ENCODE measurements around the gene CDC42EP1.
A peak's percentile ranks its signal among the peaks of the same experiment; 100 is the strongest.
"Not testable (repeated sequence)": the region's sequence is repeated elsewhere in the genome, so short reads cannot be mapped to it uniquely, and the experiment has no call there.

The CDC42EP1 gene

GRCh38 chr22:37534445-37534844 is 25.8 kb upstream of the CDC42EP1 start:
- DNase-seq (ENCODE audit: low read depth) = no peak

GRCh38 chr22:37535159-37535558 is 25.1 kb upstream of the CDC42EP1 start:
- DNase-seq (ENCODE audit: low read depth) = no peak

GRCh38 chr22:37538590-37539357 is 21.5 kb upstream of the CDC42EP1 start:
- peak; percentile 87 for DNase-seq (ENCODE audit: low read depth)

DNA sequence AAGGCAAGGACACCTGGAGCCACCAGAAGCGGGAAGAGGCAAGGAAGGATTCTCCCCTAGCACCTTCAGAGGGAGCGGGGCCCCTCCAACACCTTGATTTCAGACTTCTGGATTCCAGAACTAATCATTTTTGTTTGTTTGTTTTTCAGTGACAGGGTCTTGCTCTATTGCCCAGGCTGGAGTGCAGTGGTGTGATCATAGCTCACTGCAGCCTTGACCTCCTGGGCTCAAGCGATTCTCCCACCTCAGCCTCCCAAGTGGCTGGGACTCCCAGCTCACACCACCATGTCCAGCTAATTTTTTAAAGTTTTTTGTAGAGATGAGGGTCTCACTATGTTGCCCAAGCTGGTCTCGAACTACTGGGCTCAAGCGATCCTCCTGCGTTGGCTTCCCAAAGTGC is 20.5 kb upstream of the CDC42EP1 start:
- DNase-seq (ENCODE audit: low read depth) = not testable (repeated sequence)

GRCh38 chr22:37542416-37542815 is 17.9 kb upstream of the CDC42EP1 start:
- not testable (repeated sequence) for DNase-seq (ENCODE audit: low read depth)

GRCh38 chr22:37542959-37543358 is 17.3 kb upstream of the CDC42EP1 start:
- DNase-seq (ENCODE audit: low read depth) = no peak

- peak; percentile 57 for DNase-seq (ENCODE audit: low read depth)
Measured at GRCh38 chr22:37544955-37545702, 15.2 kb upstream of the CDC42EP1 start.

DNA sequence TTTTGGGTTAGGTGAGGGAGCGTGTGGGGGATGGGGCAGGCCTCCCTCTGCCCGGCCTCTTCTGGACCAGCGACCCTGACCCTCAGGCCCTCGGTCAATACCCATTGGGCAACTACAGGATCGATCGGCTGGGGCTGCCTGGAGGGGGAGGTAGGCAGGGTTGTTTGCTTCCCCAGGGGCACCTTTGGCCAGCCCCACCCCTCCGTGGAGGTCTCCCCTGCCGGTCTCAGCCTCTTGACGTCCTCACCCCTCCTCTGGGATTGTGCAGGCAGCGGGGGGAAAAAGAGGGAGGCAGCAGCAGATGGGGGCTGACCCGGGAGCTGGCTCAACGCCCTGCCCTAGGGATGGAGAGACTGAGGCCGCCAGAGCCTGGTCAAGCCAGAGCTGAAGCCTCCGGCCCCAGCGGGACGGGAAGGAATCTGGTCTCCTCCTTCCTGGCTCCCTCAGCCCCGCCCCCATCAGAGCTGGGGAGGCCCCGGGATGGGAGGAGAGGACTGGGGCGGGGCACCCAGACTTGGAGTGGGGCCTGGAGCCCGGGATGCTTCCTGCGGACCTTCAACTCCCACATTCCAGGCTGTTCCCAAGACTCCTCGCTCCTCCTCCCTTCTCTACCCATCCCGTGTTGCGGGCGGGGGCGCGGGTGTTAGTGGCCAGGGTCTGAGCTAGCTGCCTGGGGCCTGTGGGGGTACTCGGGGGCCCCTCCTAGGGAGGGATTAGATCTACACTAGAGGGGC is 14.4 kb upstream of the CDC42EP1 start:
- no peak for DNase-seq (ENCODE audit: low read depth)

- no peak for DNase-seq (ENCODE audit: low read depth)
Measured at GRCh38 chr22:37546437-37547250, 13.6 kb upstream of the CDC42EP1 start.

DNA sequence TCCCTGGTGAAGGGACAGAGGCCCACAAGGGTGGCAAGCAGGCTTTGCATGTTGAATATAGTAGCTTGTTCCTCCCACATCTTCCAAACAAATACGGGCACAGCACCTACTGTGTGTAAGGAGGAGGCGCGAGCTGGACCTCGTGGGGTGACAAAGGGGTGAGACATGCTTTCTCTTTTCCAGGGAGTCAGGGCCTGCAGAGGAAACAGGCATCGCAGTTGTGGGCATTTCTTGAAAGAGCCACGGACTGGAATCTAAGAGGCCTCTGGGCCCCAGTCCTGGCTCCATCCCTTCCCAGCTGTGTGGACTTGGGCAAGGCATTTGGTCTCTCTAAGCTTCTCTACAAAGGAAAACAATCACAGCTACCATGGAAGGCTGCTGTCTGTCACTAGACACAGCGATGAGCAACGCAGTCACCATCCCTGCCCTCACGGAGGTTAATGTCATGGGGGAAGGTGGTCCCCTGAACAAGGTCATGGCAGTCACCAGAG is 13.0 kb upstream of the CDC42EP1 start:
- no peak for DNase-seq (ENCODE audit: low read depth)

DNA sequence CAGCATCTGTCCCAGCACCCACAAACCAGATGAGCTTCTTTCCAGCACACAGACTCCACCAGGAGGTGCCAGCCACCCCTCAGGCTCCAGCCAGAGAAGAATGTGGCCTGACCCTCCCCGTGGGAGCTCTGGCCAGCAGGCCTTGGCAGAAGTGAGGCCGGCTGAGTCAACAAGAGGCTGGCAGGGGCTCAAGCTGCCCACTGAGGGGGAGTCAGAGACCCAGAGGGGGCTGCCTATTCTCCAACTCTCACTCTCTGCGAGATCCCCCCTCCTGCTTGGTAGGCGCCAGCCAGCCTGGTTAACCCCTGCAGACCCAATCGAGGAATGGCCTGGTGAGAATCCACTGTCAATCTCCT is 10.6 kb upstream of the CDC42EP1 start:
- DNase-seq (ENCODE audit: low read depth) = no peak

GRCh38 chr22:37550921-37551320 is 9.4 kb upstream of the CDC42EP1 start:
- not testable (repeated sequence) for DNase-seq (ENCODE audit: low read depth)

DNA sequence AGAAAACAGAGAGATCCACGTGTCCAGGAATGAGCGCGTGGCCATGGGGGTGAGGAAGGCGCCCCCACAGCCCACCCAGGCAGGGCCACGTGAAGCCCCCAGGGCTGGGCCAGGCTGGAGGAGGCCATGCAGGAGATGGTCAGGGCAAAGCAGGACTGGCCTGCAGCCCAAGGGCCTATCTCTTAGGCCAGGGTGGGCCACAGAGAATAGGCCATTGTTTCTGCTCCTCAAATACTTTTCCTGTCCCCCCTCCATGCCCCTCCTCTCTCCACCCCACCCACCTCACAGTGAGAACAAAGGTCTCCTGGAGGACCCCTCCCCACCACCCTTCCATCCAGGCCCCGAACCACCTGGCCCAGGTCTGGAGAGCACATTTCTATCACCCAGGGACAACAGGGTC is 8.3 kb upstream of the CDC42EP1 start:
- DNase-seq (ENCODE audit: low read depth) = no peak

DNA sequence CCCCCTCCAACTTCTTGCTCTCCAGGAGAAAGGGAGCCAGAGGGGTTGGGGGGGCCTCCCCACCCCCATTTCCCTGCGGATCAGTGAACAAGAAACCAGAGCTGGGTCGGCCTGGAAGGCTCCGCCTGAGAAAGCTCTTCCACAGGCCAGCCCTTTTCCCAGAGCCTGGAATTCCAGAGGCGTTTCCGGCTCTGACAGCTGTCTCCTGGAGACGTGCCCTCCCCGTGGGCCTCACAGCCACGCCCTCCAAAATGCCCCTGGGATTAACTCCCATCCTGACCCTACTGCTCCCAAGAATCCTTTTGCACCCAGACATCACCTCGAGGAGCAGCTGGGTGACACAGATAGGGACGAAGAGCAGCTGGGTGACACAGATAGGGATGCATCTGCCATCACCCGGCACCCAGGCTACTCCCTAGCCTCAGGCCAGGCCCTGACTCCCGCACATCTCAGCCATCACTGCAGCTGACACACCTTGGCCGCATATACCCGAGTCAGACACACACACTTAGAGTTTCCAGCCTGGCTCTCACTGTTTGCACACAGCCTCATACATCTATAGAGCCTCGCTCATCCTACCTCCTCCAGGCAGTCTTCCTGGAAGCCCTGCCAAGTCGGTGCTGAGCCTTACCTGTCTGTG is 7.6 kb upstream of the CDC42EP1 start:
- no peak for DNase-seq (ENCODE audit: low read depth)

GRCh38 chr22:37553725-37554124 is 6.6 kb upstream of the CDC42EP1 start:
- no peak for DNase-seq (ENCODE audit: low read depth)

- DNase-seq (ENCODE audit: low read depth) = no peak
Measured at GRCh38 chr22:37555029-37555428, 5.3 kb upstream of the CDC42EP1 start.

GRCh38 chr22:37556710-37557109 is 3.6 kb upstream of the CDC42EP1 start:
- DNase-seq (ENCODE audit: low read depth) = no peak

GRCh38 chr22:37557321-37558001 is 2.8 kb upstream of the CDC42EP1 start:
- DNase-seq (ENCODE audit: low read depth) = no peak

DNA sequence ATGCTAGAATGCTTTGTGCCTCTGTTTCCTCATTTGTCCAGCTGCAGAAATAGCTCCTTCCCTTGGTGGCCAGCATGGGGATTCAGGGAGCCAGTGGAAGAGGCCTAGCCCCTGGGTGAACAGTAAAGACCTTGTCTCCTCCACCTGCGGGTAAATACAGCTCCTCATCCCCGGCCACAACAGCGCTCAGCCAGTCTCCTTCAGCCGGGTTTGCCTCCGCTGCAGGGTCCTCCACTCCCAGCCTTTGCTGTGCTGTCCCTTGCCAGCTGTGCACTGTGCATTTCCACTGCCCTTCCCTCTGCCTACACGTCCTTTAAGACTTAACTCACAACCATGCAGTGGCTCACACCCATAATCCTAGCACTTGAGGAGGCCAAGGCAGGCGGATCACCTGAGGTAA is 1.5 kb upstream of the CDC42EP1 start:
- DNase-seq (ENCODE audit: low read depth) = no peak

GRCh38 chr22:37559521-37559900 is 769 bp upstream of the CDC42EP1 start:
- no peak for DNase-seq (ENCODE audit: low read depth)

All from activated T-cell treated with anti-CD3 and anti-CD28 coated beads for 48 hours (primary cell).